Large intestine (tissue), 3 donors: ENCODE results near the gene L3MBTL4. TPM values are rescaled to one million over a fixed set of nuclear protein-coding genes. Genes with fewer than 3 reads are reported as not detected.

Experiments
- DNase-seq, 2 donors: peaks; one replicate each; pipeline versions ENCODE4 v3.0.0 to v3.0.0-alpha.2; 2013
- H3K27ac ChIP-seq: one replicate; pipeline ENCODE4 v1.5.1; 2013; ENCODE audit warnings: low read length
- H3K27me3 ChIP-seq: 2 replicates; pipeline ENCODE4 v1.6.1; 2013; ENCODE audit warnings: low read length; ENCODE audit not compliant: control insufficient read depth, insufficient read depth
- H3K36me3 ChIP-seq: 2 replicates; pipeline ENCODE4 v1.6.1; 2013; ENCODE audit warnings: low read length; ENCODE audit not compliant: control insufficient read depth, insufficient read depth
- H3K4me1 ChIP-seq: one replicate; pipeline ENCODE4 v1.6.1; 2013; ENCODE audit warnings: low read length; ENCODE audit not compliant: control insufficient read depth, insufficient read depth
- H3K4me3 ChIP-seq: one replicate; pipeline ENCODE4 v1.5.1; 2013; ENCODE audit warnings: low read length
- H3K9me3 ChIP-seq: one replicate; pipeline ENCODE4 v1.6.1; 2013; ENCODE audit warnings: mild to moderate bottlenecking, low read depth, low read length, moderate library complexity; ENCODE audit not compliant: control insufficient read depth
- WGBS: methylation state at CpG from one replicate; pipeline ENCODE4 v1.1.5; 2013; ENCODE audit warnings: low lambda C conversion rate; ENCODE audit not compliant: insufficient coverage; 5-methylcytosine and 5-hydroxymethylcytosine counted together
- polyA plus RNA-seq: library from polyadenylated mRNA; unstranded; fragments of 120-200 nt; gene quantifications from one replicate; pipeline ENCODE4 v1.2.1, GENCODE V29; 2013

L3MBTL4 gene
- polyA plus RNA-seq, 1 donor: 4.0 TPM

DNA sequence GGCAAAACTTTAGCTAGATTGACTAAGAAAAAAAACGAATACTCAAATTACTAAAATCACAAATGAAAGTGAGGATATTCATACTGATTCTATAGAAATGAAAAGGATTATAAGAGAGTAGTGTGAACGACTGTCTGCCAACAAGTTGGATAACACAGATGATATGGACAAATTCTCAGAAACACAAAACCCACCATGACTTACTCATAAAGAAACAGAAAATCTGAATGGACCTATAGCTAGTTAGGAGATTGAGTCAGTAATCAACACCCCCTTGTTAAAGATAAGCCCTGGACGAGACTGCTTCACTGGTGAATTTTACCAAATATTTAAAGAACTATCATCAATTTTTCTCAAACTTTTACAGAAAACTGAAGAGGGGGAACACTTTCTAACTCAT is 410.6 kb downstream of the L3MBTL4 start:
- WGBS: 100% methylated on average over 1 of the region's 3 CpGs

GRCh38 chr18:6001867-6002266 is 412.8 kb downstream of the L3MBTL4 start:
- H3K27me3 ChIP-seq: no peaks in the 10 kb centered on the region
- no peak overlapping the region for H3K27ac ChIP-seq
- H3K4me3 ChIP-seq: no peak overlapping the region
- no peaks in the 10 kb centered on the region for H3K36me3 ChIP-seq
- H3K4me1 ChIP-seq: no peaks in the 10 kb centered on the region
- DNase-seq: no peak
- peaks cover 4% of the 10 kb centered on the region for H3K9me3 ChIP-seq
- no CpG with 5 or more reads among the region's 2 CpGs for WGBS

More for the DNA sequence above, 410.6 kb downstream of the L3MBTL4 start:
- H3K9me3 ChIP-seq: peaks cover 4% of the 10 kb centered on the region
- H3K4me3 ChIP-seq: no peak overlapping the region
- no peaks in the 10 kb centered on the region for H3K27me3 ChIP-seq
- no peaks in the 10 kb centered on the region for H3K4me1 ChIP-seq
- H3K36me3 ChIP-seq: no peaks in the 10 kb centered on the region
- H3K27ac ChIP-seq: no peak overlapping the region
- no peak for DNase-seq

GRCh38 chr18:5998907-5999306 is 415.8 kb downstream of the L3MBTL4 start:
- no peak overlapping the region for H3K4me3 ChIP-seq
- peaks cover 4% of the 10 kb centered on the region for H3K9me3 ChIP-seq
- DNase-seq: no peak
- no peak overlapping the region for H3K27ac ChIP-seq
- H3K36me3 ChIP-seq: no peaks in the 10 kb centered on the region
- H3K4me1 ChIP-seq: no peaks in the 10 kb centered on the region
- H3K27me3 ChIP-seq: no peaks in the 10 kb centered on the region

DNA sequence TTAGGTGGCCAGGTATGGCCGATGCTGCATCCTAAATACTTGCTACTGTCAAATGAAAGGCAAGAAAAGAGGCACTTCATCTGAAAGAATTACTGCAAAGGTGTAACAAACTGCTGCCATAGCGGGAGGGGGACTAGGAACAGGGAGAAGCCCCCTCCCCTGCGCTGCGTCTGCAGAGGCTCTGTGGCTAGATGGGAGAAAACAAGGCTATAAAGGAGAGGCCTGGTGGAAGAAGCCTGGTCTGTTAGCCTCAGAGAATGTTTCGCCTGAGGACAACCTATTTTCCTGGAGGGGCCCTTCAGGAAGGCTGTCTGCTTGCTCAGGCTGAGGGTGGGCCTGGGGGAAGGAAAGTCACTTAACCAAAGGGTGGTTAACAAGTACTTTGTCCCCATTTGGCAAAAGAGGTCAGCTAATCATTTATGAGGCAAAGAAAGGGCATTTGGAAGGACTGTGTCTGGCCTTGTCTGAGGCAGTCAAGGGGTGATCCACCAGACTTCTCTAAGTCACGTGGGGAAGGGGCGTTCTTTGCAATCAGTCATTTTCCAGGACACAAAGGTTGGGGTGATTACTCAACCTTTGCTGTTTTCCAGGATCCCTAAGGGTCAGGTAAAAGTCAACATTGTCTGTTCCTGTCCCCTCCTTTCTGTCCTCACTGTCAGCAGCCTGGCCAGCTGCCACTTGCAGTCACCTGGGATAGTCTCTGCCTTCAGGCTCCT is 416.4 kb downstream of the L3MBTL4 start:
- Histone ChIP-seq H3K27ac (no peak overlapping the region), H3K4me1 (no peaks in the 10 kb centered on the region), H3K27me3 (no peaks in the 10 kb centered on the region), H3K9me3 (peaks cover 4% of the 10 kb centered on the region), H3K36me3 (no peaks in the 10 kb centered on the region), H3K4me3 (no peak overlapping the region)
- peak in 1 of 2 donors; percentile 65 for DNase-seq
- WGBS: no CpG with 5 or more reads among the region's 7 CpGs

- Histone ChIP-seq H3K27ac (no peak overlapping the region), H3K9me3 (peaks cover 4% of the 10 kb centered on the region), H3K36me3 (no peaks in the 10 kb centered on the region), H3K4me3 (no peak overlapping the region), H3K27me3 (no peaks in the 10 kb centered on the region), H3K4me1 (no peaks in the 10 kb centered on the region)
- WGBS: no CpG with 5 or more reads among the region's 1 CpG
- DNase-seq: no peak
Observed at GRCh38 chr18:5997361-5997760, 417.4 kb downstream of the L3MBTL4 start.

DNA sequence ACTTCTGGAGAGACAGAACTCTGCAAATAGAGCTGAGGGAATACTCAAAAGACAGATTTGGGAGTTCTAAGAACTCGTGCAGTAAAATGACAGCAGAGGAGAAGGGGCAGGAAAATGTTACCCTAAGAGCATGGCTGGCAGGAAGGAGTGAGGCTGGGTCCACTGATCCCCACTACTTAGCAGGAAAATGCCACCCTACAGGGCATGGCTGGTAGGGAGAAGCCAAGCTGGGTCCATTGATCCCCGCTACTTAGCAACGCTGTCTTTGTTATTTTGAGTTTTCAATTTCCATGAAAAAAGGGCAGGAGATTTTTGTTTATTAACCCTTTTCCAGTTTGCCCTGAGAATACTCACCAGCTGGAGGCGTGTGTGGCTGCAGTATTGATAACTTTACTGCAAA is 419.1 kb downstream of the L3MBTL4 start:
- Histone ChIP-seq H3K4me3 (no peak overlapping the region), H3K27me3 (no peaks in the 10 kb centered on the region), H3K27ac (no peak overlapping the region), H3K9me3 (peaks cover 4% of the 10 kb centered on the region), H3K36me3 (no peaks in the 10 kb centered on the region), H3K4me1 (no peaks in the 10 kb centered on the region)
- DNase-seq: no peak
- WGBS: 80% methylated on average over 2 of the region's 4 CpGs

- no CpG with 5 or more reads among the region's 9 CpGs for WGBS
- H3K27ac ChIP-seq: no peak overlapping the region
- no peak for DNase-seq
- no peaks in the 10 kb centered on the region for H3K4me1 ChIP-seq
- H3K4me3 ChIP-seq: no peak overlapping the region
- no peaks in the 10 kb centered on the region for H3K36me3 ChIP-seq
- H3K27me3 ChIP-seq: no peaks in the 10 kb centered on the region
- no peaks in the 10 kb centered on the region for H3K9me3 ChIP-seq
Observed at GRCh38 chr18:5993938-5994337, 420.8 kb downstream of the L3MBTL4 start.

DNA sequence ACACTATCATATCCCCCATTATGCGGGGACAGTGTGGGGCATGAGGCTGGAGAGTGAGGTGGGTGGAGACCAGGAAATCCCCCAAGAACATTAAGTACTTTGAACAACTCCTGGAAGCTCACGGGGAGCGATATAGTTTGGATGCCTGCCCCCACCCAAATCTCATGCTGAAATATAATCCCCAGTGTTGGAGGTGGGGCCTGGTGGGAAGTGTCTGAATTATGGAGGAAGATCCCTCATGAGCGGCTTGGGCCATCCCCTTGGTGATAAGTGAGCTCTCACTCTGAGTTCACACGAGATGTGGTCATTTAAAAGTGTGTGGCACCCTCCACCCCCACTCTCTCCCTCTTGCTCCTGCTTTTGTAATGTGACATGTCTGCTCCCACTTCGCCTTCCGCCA is 422.3 kb downstream of the L3MBTL4 start:
- Histone ChIP-seq H3K36me3 (no peaks in the 10 kb centered on the region), H3K4me3 (no peak overlapping the region), H3K27me3 (no peaks in the 10 kb centered on the region), H3K9me3 (no peaks in the 10 kb centered on the region), H3K4me1 (no peaks in the 10 kb centered on the region), H3K27ac (no peak overlapping the region)
- DNase-seq: no peak
- 100% methylated on average over 2 of the region's 7 CpGs for WGBS

- H3K4me3 ChIP-seq: no peak overlapping the region
- WGBS: no CpG with 5 or more reads among the region's 5 CpGs
- no peak for DNase-seq
- H3K4me1 ChIP-seq: no peaks in the 10 kb centered on the region
- H3K27ac ChIP-seq: no peak overlapping the region
- H3K27me3 ChIP-seq: no peaks in the 10 kb centered on the region
- H3K9me3 ChIP-seq: no peaks in the 10 kb centered on the region
- no peaks in the 10 kb centered on the region for H3K36me3 ChIP-seq
Observed at GRCh38 chr18:5987249-5987648, 427.5 kb downstream of the L3MBTL4 start.

DNA sequence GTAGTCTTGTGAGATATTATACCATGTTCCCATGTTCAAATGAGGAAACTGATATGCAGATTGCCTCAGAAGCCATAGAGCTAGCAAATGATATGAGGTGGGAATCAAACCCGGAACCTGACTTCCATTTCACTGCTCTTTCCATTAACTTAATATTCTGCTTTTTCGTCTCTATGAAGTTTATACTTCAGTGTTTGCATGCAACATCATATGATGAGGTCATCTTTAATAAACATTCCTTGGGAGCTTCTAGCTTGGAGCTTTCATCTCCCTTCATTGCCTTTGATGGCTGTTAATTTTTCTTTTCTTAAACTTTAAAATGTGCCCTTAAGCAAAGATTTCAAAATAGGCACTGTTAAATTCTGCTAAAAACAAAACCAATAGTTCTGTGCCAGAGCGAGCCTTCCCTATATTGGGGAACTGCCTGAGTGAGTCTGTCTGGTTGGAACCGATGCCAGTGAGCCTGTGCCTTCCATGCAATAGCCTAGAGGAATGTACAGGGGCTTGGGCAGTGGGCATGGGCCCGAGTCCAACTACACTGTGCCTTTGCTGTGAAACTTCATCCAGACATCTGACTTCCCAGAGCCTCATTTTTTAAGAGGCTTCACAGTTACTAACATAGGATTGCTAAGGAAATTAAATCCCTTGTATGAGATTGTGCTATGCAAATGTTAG is 428.3 kb downstream of the L3MBTL4 start:
- 88% methylated on average over 2 of the region's 5 CpGs for WGBS
- Histone ChIP-seq H3K4me1 (no peaks in the 10 kb centered on the region), H3K27me3 (no peaks in the 10 kb centered on the region), H3K4me3 (no peak overlapping the region), H3K9me3 (no peaks in the 10 kb centered on the region), H3K36me3 (no peaks in the 10 kb centered on the region), H3K27ac (no peak overlapping the region)
- DNase-seq: no peak

- no peak overlapping the region for H3K27ac ChIP-seq
- no peaks in the 10 kb centered on the region for H3K27me3 ChIP-seq
- no peak for DNase-seq
- no peaks in the 10 kb centered on the region for H3K9me3 ChIP-seq
- H3K36me3 ChIP-seq: no peaks in the 10 kb centered on the region
- no peak overlapping the region for H3K4me3 ChIP-seq
- H3K4me1 ChIP-seq: no peaks in the 10 kb centered on the region
- no CpG with 5 or more reads among the region's 1 CpG for WGBS
Observed at GRCh38 chr18:5984245-5984644, 430.5 kb downstream of the L3MBTL4 start.
